Smooth muscle cell (in vitro differentiated cells): ENCODE measurements around the gene CACNA1G. TPM values are rescaled to one million over a fixed set of nuclear protein-coding genes. Genes with fewer than 3 reads are reported as not detected.

ENCODE experiments used
- DNase-seq: peaks from one replicate; lab custom pipeline; 2025; ENCODE audit not compliant: unreplicated experiment; lab: John Stamatoyannopoulos, UW
- H2AFZ ChIP-seq: fragments of 200-600 bp; sonication (generic); 2 replicates; pipeline ENCODE4 v1.6.0; 2016; ENCODE audit warnings: antibody characterized with exemption, low read depth, mild to moderate bottlenecking
- H3F3A ChIP-seq: fragments of 200-600 bp; sonication (generic); 2 replicates; pipeline ENCODE4 v1.6.0; 2017; ENCODE audit warnings: antibody characterized with exemption, low read depth
- H3K27ac ChIP-seq: fragments of 200-600 bp; sonication (generic); 2 replicates; pipeline ENCODE4 v1.5.1; 2016; ENCODE audit warnings: low read depth, mild to moderate bottlenecking
- H3K27me3 ChIP-seq: fragments of 200-600 bp; sonication (generic); 2 replicates; pipeline ENCODE4 v1.6.1; 2016; ENCODE audit warnings: low read depth, mild to moderate bottlenecking
- H3K36me3 ChIP-seq: fragments of 200-600 bp; sonication (generic); 2 replicates; pipeline ENCODE4 v1.5.1; 2016; ENCODE audit warnings: low read depth
- H3K4me1 ChIP-seq: fragments of 200-600 bp; sonication (generic); 2 replicates; pipeline ENCODE4 v1.5.1; 2016; ENCODE audit warnings: low read depth
- H3K4me2 ChIP-seq: fragments of 200-600 bp; sonication (generic); 2 replicates; pipeline ENCODE4 v1.6.0; 2016; ENCODE audit warnings: mild to moderate bottlenecking
- H3K4me3 ChIP-seq: fragments of 200-600 bp; sonication (generic); 2 replicates; pipeline ENCODE4 v1.5.1; 2016; ENCODE audit warnings: mild to moderate bottlenecking
- H3K79me2 ChIP-seq: fragments of 200-600 bp; sonication (generic); 2 replicates; pipeline ENCODE4 v1.6.0; 2016; ENCODE audit warnings: low read depth, mild to moderate bottlenecking
- H3K9ac ChIP-seq: fragments of 200-600 bp; sonication (generic); 2 replicates; pipeline ENCODE4 v1.6.0; 2016; ENCODE audit warnings: low read depth
- H3K9me3 ChIP-seq: fragments of 200-600 bp; sonication (generic); replicated peaks from 2 replicates; pipeline ENCODE4 v1.5.1; 2016; ENCODE audit warnings: low read depth
- H4K20me1 ChIP-seq: fragments of 200-600 bp; sonication (generic); 2 replicates; pipeline ENCODE4 v1.6.0; 2016; ENCODE audit warnings: low read depth
- WGBS: methylation state at CpG from one replicate; pipeline ENCODE4 v1.1.7; 2016; ENCODE audit warnings: low lambda C conversion rate; 5-methylcytosine and 5-hydroxymethylcytosine counted together
- polyA plus RNA-seq: library from polyadenylated mRNA; unstranded; fragments of >200 nt; fragmentation: Nextera tagmentation; extraction: Ambion mirVana; gene quantifications from 2 replicates; pipeline ENCODE4 v1.2.1, GENCODE V29; 2016
- total RNA-seq: library from RNA; depleted of rRNA; stranded (reverse); fragments of >200 nt; gene quantifications from 2 replicates; pipeline ENCODE4 v1.2.3, GENCODE V29; 2014
- TF ChIP-seq, protein P1 (sequence below): fragments of 200-600 bp; sonication (generic); IDR thresholded peaks from 2 replicates; pipeline ENCODE4 v1.5.1; 2017; ENCODE audit warnings: borderline replicate concordance, mild to moderate bottlenecking, antibody characterized with exemption; ENCODE audit not compliant: insufficient read depth, poor library complexity, severe bottlenecking

The CACNA1G gene
- total and polyA plus RNA-seq, 2 experiments from 2014 or later, result 1.6 to 1.7 TPM

DNA sequence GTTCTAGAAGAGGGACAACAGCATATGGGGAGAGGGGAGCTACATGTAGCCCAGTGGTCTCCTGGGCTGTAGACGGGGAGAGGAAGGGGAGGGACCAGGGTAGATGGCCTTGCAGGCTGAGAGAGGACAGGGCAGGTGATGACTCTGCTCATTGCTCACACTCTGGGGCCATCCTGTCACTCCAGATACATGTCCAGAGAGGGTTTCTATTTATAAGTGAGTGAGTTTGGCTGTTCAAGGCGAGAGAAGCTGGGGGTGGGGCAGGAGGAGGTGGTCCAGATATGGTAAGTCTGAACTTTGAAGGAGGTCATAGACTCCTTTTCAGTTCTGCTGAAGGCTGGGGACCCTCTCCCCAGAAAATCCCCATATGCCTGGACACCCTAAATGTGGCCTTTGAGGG, 22.2 kb downstream of the CACNA1G start:
- TF ChIP-seq, protein P1, sequence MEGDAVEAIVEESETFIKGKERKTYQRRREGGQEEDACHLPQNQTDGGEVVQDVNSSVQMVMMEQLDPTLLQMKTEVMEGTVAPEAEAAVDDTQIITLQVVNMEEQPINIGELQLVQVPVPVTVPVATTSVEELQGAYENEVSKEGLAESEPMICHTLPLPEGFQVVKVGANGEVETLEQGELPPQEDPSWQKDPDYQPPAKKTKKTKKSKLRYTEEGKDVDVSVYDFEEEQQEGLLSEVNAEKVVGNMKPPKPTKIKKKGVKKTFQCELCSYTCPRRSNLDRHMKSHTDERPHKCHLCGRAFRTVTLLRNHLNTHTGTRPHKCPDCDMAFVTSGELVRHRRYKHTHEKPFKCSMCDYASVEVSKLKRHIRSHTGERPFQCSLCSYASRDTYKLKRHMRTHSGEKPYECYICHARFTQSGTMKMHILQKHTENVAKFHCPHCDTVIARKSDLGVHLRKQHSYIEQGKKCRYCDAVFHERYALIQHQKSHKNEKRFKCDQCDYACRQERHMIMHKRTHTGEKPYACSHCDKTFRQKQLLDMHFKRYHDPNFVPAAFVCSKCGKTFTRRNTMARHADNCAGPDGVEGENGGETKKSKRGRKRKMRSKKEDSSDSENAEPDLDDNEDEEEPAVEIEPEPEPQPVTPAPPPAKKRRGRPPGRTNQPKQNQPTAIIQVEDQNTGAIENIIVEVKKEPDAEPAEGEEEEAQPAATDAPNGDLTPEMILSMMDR, result no peak
- Histone ChIP-seq H4K20me1 (no peaks in the 10 kb centered on the region), H3K27ac (no peak overlapping the region), H2AFZ (no peak overlapping the region), H3K9me3 (no peaks in the 10 kb centered on the region), H3K9ac (no peak overlapping the region), H3K4me3 (no peak overlapping the region), H3K36me3 (no peaks in the 10 kb centered on the region), H3K79me2 (no peaks in the 10 kb centered on the region), H3K4me2 (no peak overlapping the region), H3K27me3 (no peaks in the 10 kb centered on the region), H3F3A (no peaks in the 10 kb centered on the region), H3K4me1 (no peaks in the 10 kb centered on the region)
- no peak for DNase-seq
- 82% methylated on average over 2 of the region's 2 CpGs for WGBS

GRCh38 chr17:50583641-50584040, 23.1 kb downstream of the CACNA1G start:
- H3K4me2 ChIP-seq, result no peak overlapping the region
- no peak overlapping the region for H2AFZ ChIP-seq
- TF ChIP-seq, protein P1, result no peak
- no peak overlapping the region for H3K9ac ChIP-seq
- no peaks in the 10 kb centered on the region for H3K27me3 ChIP-seq
- no peaks in the 10 kb centered on the region for H3K36me3 ChIP-seq
- H3F3A ChIP-seq, result no peaks in the 10 kb centered on the region
- H3K9me3 ChIP-seq, result no peaks in the 10 kb centered on the region
- H4K20me1 ChIP-seq, result no peaks in the 10 kb centered on the region
- 86% methylated on average over 7 of the region's 7 CpGs for WGBS
- H3K79me2 ChIP-seq, result no peaks in the 10 kb centered on the region
- H3K4me3 ChIP-seq, result no peak overlapping the region
- no peak overlapping the region for H3K27ac ChIP-seq
- no peak for DNase-seq
- H3K4me1 ChIP-seq, result no peaks in the 10 kb centered on the region

DNA sequence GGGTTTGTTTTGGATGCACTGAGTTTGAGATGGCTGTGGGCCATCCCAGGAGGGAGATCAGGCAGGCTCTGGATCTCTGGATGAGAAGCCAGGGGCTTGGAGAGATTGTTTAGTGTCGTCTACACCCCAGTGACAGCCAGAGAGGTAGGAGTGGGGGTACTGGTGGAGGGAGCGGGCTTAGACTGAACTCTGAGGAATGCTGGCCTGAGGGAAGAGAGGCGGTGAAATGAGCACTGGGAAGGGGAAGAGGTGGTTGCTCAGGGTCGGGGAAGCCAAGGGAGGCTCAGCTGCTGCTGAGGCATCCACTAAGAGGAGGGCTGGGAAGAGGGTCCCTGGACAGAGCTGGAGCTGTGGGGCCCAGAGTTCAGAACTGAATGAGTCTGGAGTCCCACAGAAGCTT, 23.6 kb downstream of the CACNA1G start:
- Histone ChIP-seq H3F3A (no peaks in the 10 kb centered on the region), H3K4me1 (no peaks in the 10 kb centered on the region), H3K4me3 (no peak overlapping the region), H3K9me3 (no peaks in the 10 kb centered on the region), H3K36me3 (no peaks in the 10 kb centered on the region), H2AFZ (no peak overlapping the region), H4K20me1 (no peaks in the 10 kb centered on the region), H3K27ac (no peak overlapping the region), H3K79me2 (no peaks in the 10 kb centered on the region), H3K27me3 (no peaks in the 10 kb centered on the region), H3K4me2 (no peak overlapping the region), H3K9ac (no peak overlapping the region)
- DNase-seq, result no peak
- TF ChIP-seq, protein P1, result no peak
- WGBS, result 78% methylated on average over 4 of the region's 4 CpGs

GRCh38 chr17:50584749-50585148, 24.2 kb downstream of the CACNA1G start:
- Histone ChIP-seq H3K9me3 (no peaks in the 10 kb centered on the region), H3K79me2 (no peaks in the 10 kb centered on the region), H3K4me1 (no peaks in the 10 kb centered on the region), H3K4me2 (no peak overlapping the region), H3K4me3 (no peak overlapping the region), H2AFZ (no peak overlapping the region), H3K27ac (no peak overlapping the region), H3K27me3 (no peaks in the 10 kb centered on the region), H4K20me1 (no peaks in the 10 kb centered on the region), H3K9ac (no peak overlapping the region), H3F3A (no peaks in the 10 kb centered on the region), H3K36me3 (no peaks in the 10 kb centered on the region)
- 82% methylated on average over 6 of the region's 6 CpGs for WGBS
- TF ChIP-seq, protein P1, result no peak
- DNase-seq, result no peak
